Fibroblast of lung (primary cell): ENCODE results near the gene CXorf65. TPM values are rescaled to one million over a fixed set of nuclear protein-coding genes. Genes with fewer than 3 reads are reported as not detected.

ENCODE experiments used
- DNase-seq, 2 donors: peaks; one replicate each; pipeline versions ENCODE4 v3.0.0 to v3.0.0-alpha.2; 2010; ENCODE audit warnings: low read depth in 2 of 2
- H2AFZ ChIP-seq: 2 replicates; pipeline ENCODE4 v1.5.1; 2012; ENCODE audit warnings: low read length, control low read depth, inconsistent platforms
- H3K27ac ChIP-seq: 2 replicates; pipeline ENCODE4 v1.5.1; 2011; ENCODE audit warnings: low read length, control low read depth; ENCODE audit not compliant: insufficient read depth
- H3K27me3 ChIP-seq: 2 replicates; pipeline ENCODE4 v1.5.1; 2011; ENCODE audit warnings: mild to moderate bottlenecking, low read length; ENCODE audit not compliant: control insufficient read depth, insufficient read depth
- H3K36me3 ChIP-seq: 2 replicates; pipeline ENCODE4 v1.5.1; 2011; ENCODE audit warnings: low read length; ENCODE audit not compliant: control insufficient read depth, insufficient read depth
- H3K4me1 ChIP-seq: 2 replicates; pipeline ENCODE4 v1.5.1; 2011; ENCODE audit warnings: low read length; ENCODE audit not compliant: control insufficient read depth, insufficient read depth; ENCODE audit errors: extremely low read depth
- H3K4me2 ChIP-seq: 2 replicates; pipeline ENCODE4 v1.5.1; 2011; ENCODE audit warnings: low read length, control low read depth; ENCODE audit not compliant: insufficient read depth; ENCODE audit errors: extremely low read depth
- H3K4me3 ChIP-seq, 4 experiments: fragments of 200-600 bp in 1 of 4; sonication (generic) in 1 of 4; replicated peaks in 1 of 4; 2 replicates each; pipeline ENCODE4 v1.5.1; 2011 to 2016; ENCODE audit warnings: low read length in 4 of 4, low read depth in 3 of 4, mild to moderate bottlenecking in 3 of 4, control low read depth in 2 of 4, inconsistent platforms in 1 of 4, mixed read lengths in 1 of 4; ENCODE audit not compliant: insufficient read depth in 1 of 4; ENCODE audit errors: control extremely low read depth in 1 of 4
- H3K79me2 ChIP-seq: 2 replicates; pipeline ENCODE4 v1.5.1; 2012; ENCODE audit warnings: mild to moderate bottlenecking, low read length, inconsistent platforms; ENCODE audit not compliant: control insufficient read depth, insufficient read depth
- H3K9ac ChIP-seq: 2 replicates; pipeline ENCODE4 v1.5.1; 2011; ENCODE audit warnings: mild to moderate bottlenecking, low read length, control low read depth; ENCODE audit not compliant: insufficient read depth
- H3K9me3 ChIP-seq: 2 replicates; pipeline ENCODE4 v1.5.1; 2012; ENCODE audit warnings: low read depth, low read length; ENCODE audit not compliant: control insufficient read depth, insufficient read depth
- H4K20me1 ChIP-seq: 2 replicates; pipeline ENCODE4 v1.5.1; 2011; ENCODE audit warnings: low read length; ENCODE audit not compliant: control insufficient read depth, insufficient read depth; ENCODE audit errors: extremely low read depth
- CTCF ChIP-seq, 2 donors: IDR thresholded peaks in 1 of 2; conservative IDR thresholded peaks in 1 of 2; 1 replicate in 1 of 2; 2 replicates in 1 of 2; pipeline ENCODE4 v1.5.1; 2011 to 2012; ENCODE audit warnings: low read length in 2 of 2, control low read depth in 1 of 2, inconsistent platforms in 1 of 2, low read depth in 1 of 2, mild to moderate bottlenecking in 1 of 2
- EZH2 ChIP-seq: IDR thresholded peaks from 2 replicates; pipeline ENCODE4 v1.5.1; 2012; ENCODE audit warnings: low read length, control low read depth, mild to moderate bottlenecking; ENCODE audit errors: missing control alignments
- polyA plus RNA-seq, 2 donors: library from polyadenylated mRNA; depleted of rRNA in 1 of 2; stranded (reverse) in 1 of 2; unstranded in 1 of 2; fragments of >200 nt; gene quantifications; 2 replicates each; pipeline ENCODE4 v1.2.1, GENCODE V29; 2011 to 2012; ENCODE audit warnings: missing spikeins in 1 of 2
- total RNA-seq: library from RNA; depleted of rRNA; stranded (reverse); fragments of >200 nt; gene quantifications from 2 replicates; pipeline ENCODE4 v1.2.1, GENCODE V29; 2014

CXorf65 gene
- total and polyA plus RNA-seq, 2 donors (not counting 1 experiment from before 2014, with no cell fraction given), result not detected

DNA sequence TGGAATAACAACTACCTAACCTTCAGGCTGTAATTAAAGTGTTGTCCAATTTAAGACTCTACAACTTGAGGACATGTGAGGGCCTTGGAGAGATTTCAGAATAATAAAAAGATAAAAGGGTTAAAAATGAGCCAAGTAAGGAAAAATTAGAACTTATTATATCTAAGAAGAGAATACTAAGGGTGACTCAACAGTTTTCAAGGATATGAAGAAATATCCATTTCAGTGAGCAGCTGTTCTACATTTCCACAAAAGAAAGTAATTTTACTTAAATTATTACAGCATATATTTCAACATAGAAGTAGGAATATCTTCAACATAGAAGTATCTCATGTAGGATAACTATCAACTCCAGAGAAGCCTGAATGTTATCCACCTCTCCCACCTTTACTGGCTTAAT is 49.7 kb downstream of the CXorf65 start:
- Histone ChIP-seq H3K27me3 (no peaks in the 10 kb centered on the region), H3K27ac (no peak overlapping the region), H3K9me3 (no peaks in the 10 kb centered on the region)

More for the DNA sequence above, 49.7 kb downstream of the CXorf65 start:
- Histone ChIP-seq H3K4me3 (no peak overlapping the region), H3K36me3 (no peaks in the 10 kb centered on the region), H2AFZ (no peak overlapping the region), H4K20me1 (no peaks in the 10 kb centered on the region), H3K9ac (no peak overlapping the region), H3K4me1 (no peaks in the 10 kb centered on the region), H3K79me2 (no peaks in the 10 kb centered on the region), H3K4me2 (no peak overlapping the region)
- peak; percentile 8 to 67 for DNase-seq
- TF ChIP-seq EZH2 (no peak), CTCF (conservative IDR thresholded peaks at IDR 0.05 in 1 of 2, IDR thresholded peaks at IDR 0.05 in 1 of 2; ENCODE audit: low read depth in 1 of 2, low read length in 2 of 2) (no peak)

Other genes with a start within 250 kb of the CXorf65 start
- under 0.01 TPM in 1 of 2 replicates, not detected in the other for gene TEX11, start 198.0 kb downstream of the CXorf65 start, total RNA-seq
- not detected in 2 replicates for gene TEX11, start 198.0 kb downstream of the CXorf65 start, polyA plus RNA-seq
- not detected in 2 replicates for gene SLC7A3, start 175.6 kb downstream of the CXorf65 start, total RNA-seq
- gene SLC7A3, start 175.6 kb downstream of the CXorf65 start, polyA plus RNA-seq, result 0.03 and 0.06 TPM in 2 replicates
- 50.3 and 80.8 TPM in 2 replicates for gene SNX12, start 38.4 kb downstream of the CXorf65 start, total RNA-seq
- gene SNX12, start 38.4 kb downstream of the CXorf65 start, polyA plus RNA-seq, result 84.6 and 84.7 TPM in 2 replicates
- 6.9 and 7.4 TPM in 2 replicates for gene FOXO4, start 10.9 kb downstream of the CXorf65 start, total RNA-seq
- gene FOXO4, start 10.9 kb downstream of the CXorf65 start, polyA plus RNA-seq, result 1.5 and 2.3 TPM in 2 replicates
- not detected in 2 replicates for gene IL2RG, start 4.8 kb upstream of the CXorf65 start, total RNA-seq
- not detected in 2 replicates for gene IL2RG, start 4.8 kb upstream of the CXorf65 start, polyA plus RNA-seq
- 17.5 and 33.2 TPM in 2 replicates for gene MED12, start 11.9 kb upstream of the CXorf65 start, total RNA-seq
- gene MED12, start 11.9 kb upstream of the CXorf65 start, polyA plus RNA-seq, result 6.4 and 7.2 TPM in 2 replicates
- 0.51 and 0.83 TPM in 2 replicates for gene NLGN3, start 38.1 kb upstream of the CXorf65 start, total RNA-seq
- gene NLGN3, start 38.1 kb upstream of the CXorf65 start, polyA plus RNA-seq, result 0.41 and 0.71 TPM in 2 replicates
- gene GJB1, start 116.5 kb upstream of the CXorf65 start, total RNA-seq, result not detected in 2 replicates
- gene GJB1, start 116.5 kb upstream of the CXorf65 start, polyA plus RNA-seq, result not detected in 2 replicates
- 9.2 and 16.8 TPM in 2 replicates for gene ZMYM3, start 147.4 kb upstream of the CXorf65 start, total RNA-seq
- 13.4 and 16.3 TPM in 2 replicates for gene ZMYM3, start 147.4 kb upstream of the CXorf65 start, polyA plus RNA-seq
- 316 and 355 TPM in 2 replicates for gene NONO, start 176.9 kb upstream of the CXorf65 start, total RNA-seq
- gene NONO, start 176.9 kb upstream of the CXorf65 start, polyA plus RNA-seq, result 165 and 291 TPM in 2 replicates
- 0.51 and 0.66 TPM in 2 replicates for gene ITGB1BP2, start 195.0 kb upstream of the CXorf65 start, total RNA-seq
- 0.62 and 1.8 TPM in 2 replicates for gene ITGB1BP2, start 195.0 kb upstream of the CXorf65 start, polyA plus RNA-seq